ENCODE results near the gene ASPG.

ASPG gene

GRCh38 chr14:104118006-104118844 lies 32.7 kb downstream of the ASPG start:
- no peak for FAIRE-seq

DNA sequence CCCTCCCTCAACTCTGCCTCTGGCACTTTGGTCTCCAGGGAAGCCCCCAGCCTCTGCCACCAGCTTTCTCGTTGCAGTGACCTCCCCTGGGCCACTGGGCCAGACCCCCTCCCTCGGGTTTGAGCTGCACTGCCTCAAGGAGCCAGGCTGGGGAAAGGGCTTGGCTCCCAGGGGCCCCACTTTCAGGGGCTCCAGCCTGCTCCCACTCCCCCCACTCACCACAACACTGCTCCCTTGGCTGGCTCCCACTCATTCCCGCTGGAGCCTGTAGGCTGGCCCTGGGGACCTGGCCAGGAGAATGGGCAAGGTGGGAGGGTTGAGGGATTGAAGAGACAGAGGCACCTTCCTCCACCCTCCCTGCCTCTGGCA lies 33.6 kb downstream of the ASPG start:
- FAIRE-seq: no peak

DNA sequence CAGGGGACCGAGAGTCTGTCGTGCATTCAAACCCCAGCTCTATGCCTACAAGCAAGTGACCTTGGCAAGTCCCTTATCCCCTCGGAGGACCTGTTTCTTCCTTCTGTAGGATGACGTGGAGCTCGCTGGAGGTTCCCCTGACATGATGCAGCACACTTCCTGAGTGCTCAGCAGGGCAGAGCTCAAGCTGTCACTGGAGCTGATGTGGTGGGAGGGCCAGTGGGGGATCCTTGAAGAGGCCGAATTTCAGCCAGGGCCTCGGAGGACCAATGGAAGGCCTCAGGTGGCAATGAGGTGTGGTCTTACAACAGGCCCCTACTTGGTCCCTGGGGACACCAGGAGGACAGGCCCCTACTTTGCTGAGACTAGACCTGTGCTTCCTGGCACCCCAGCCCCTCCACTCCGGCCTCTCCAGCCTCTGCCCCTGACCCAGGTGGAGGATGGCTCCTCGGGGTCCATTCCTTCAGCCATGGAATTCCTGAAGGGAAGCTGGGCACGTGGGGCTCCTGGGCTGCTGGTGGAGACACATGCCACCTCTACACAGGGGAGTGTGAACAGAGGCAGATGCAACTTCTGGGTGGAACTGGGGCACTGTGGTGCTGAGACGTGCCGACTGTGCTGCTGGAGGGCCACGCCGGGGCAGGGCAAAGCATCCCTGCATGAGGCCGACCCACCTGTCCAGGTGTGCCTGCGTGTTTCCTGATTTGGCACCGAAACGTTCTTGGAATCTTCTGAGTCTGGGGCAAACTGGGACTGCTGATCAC lies 34.2 kb downstream of the ASPG start:
- no peak for FAIRE-seq

DNA sequence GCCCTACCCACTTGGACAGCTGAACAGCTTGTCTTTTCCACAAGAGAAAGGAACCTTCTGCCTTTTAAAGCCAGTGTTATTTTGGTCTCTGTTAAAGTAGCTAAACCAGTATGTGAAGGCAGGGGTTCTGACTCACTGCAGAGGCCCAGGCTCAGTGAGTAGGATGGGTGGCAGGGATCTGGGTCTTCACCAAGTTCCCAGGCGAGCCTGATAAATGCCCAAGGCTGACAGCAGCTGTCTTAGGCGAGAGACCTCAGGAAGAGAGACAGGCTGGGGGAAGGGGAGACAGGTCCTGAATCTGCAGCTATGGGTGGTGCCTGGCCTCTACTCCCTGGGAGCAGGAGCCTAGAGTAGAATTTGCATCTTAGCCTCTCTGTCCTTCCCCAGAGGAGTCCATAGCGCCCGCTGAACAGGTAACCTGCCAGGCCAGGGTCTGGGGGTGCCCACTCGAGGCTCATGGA lies 34.8 kb downstream of the ASPG start:
- FAIRE-seq: no peak

GRCh38 chr14:104121142-104121541 lies 35.6 kb downstream of the ASPG start:
- FAIRE-seq: no peak

DNA sequence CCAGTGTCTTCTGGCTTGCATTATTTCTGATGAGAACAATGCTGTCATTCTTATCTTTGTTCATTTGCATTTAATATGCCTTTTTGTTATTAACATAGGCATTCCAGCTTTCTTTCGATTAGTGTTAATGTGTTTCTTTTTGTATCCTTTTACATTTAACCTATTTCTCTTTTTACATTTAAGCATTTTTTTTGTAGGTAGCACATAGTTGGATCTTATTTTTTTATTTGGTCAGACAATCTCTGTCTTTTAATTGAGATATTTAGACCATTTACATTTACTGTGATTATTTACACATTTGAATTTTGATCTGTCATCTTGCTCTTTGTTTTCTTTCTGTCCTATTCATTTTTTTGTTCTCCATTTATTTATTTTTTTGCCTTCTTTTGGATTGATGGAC lies 38.4 kb downstream of the ASPG start:
- no peak for FAIRE-seq

DNA sequence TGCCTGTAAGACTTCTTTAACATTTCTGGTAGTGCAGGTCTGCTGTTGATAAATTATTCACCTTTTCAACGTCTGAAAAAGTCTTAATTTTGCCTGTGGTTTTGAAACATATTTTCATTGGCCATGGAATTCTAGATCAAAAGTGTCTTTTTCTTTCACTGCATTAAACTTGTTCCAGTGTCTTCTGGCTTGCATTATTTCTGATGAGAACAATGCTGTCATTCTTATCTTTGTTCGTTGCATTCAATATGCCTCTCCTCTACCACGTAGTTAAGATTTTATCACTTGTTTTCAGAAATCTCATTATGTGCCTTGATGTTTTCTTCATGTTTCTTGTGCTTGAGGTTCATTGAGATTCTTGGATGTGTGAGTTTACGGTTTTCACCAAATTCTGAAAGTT lies 39.5 kb downstream of the ASPG start:
- no peak for FAIRE-seq

DNA sequence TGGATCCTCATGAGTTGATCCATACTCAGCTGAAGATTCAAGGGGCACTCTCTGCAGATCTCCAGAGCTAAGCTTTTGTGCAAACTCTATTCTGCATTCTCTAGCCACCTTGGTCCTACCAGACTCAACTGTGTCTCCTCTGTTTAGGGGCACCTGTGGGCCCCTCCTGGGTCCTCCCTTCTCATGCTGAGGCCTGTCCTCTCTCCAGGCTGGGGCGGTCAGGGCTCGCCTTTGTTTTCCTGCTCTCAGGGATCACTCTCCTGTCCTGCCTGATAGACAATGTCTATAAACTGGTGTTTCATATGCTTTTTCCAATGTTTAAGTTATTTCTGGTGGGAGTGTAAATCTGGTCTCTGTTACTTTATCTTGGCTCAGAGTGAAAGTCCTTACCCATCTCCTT lies 41.3 kb downstream of the ASPG start:
- no peak for FAIRE-seq

DNA sequence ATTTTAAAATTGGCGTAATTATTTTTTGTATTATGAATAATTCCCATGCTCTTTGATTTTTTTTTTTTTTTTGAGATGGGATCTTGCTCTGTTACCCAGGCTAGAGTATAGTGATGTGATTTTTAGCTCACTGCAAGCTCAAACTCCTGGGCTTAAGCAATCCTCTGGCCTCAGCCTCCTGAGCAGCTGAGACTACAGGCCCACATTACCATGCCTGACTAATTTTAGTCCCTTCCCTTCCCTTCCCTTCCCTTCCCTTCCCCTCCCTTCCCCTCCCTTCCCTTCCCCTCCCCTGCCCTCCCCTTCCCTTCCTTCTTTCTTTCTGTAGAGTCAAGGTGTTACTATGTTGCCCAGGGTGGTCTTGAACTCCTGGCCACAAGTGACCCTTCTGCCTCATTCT lies 43.5 kb downstream of the ASPG start:
- FAIRE-seq: no peak

GRCh38 chr14:104129556-104129955 lies 44.1 kb downstream of the ASPG start:
- FAIRE-seq: no peak

GRCh38 chr14:104130974-104131651 lies 45.6 kb downstream of the ASPG start:
- FAIRE-seq: no peak

DNA sequence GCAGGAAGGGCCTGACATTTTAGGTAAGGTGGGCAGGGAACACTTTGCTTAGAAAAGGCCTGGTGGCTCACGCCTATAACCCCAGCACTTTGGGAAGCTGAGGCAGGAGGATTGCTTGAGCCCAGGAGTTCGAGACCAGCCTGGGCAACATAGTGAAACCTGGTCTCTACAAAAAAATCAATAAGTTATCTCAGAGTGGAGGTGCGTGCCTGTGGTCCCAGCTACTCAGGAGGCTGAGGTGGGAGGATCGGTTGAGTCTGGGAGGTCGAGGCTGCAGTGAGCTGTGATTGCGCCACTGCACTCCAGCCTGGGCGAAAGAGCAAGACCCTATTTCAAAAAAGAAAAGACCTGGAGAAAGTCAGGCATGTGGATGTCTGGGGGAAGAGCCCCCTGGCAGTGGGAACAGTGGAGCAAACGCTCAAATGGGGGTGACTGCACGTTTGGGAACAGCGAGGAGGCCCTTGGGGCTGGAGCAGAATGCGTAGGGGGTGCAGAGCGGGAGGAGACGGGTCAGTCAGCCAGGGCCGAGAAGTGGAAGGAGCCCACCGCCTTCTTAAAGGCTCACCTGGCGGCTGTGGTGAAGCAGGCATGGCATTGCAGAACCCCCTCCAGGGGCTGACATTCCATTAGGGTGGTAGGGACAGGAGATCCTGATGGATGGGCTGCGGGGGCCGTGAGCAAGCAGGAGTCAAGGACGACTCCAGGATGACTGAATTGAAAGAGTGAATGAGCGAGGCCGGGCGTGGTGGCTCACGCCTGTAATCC lies 46.6 kb downstream of the ASPG start:
- FAIRE-seq: no peak

DNA sequence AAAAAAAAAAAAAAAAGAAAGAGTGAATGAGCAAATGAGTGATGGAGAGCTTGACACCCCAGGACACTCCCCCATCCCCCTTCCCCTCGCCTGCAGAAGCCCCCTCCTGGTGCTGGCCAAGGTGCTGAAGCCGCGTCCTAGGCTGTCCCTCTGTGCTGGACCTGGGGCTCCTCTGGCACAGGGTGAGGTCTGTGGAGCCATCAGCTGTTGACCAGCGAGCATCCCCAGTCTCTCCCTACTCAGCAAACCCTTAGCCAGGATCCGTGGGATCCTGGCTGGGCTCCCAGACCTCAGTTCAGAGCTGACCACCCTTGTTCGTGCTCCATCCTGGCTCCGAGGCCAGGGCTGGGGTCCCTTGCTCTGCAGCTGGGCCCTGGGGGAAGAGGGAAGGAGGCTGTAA lies 47.5 kb downstream of the ASPG start:
- no peak for FAIRE-seq

- no peak for FAIRE-seq
These were observed 48.0 kb downstream of the ASPG start for GRCh38 chr14:104133496-104133895.

GRCh38 chr14:104134061-104134965 lies 48.8 kb downstream of the ASPG start:
- no peak for FAIRE-seq

DNA sequence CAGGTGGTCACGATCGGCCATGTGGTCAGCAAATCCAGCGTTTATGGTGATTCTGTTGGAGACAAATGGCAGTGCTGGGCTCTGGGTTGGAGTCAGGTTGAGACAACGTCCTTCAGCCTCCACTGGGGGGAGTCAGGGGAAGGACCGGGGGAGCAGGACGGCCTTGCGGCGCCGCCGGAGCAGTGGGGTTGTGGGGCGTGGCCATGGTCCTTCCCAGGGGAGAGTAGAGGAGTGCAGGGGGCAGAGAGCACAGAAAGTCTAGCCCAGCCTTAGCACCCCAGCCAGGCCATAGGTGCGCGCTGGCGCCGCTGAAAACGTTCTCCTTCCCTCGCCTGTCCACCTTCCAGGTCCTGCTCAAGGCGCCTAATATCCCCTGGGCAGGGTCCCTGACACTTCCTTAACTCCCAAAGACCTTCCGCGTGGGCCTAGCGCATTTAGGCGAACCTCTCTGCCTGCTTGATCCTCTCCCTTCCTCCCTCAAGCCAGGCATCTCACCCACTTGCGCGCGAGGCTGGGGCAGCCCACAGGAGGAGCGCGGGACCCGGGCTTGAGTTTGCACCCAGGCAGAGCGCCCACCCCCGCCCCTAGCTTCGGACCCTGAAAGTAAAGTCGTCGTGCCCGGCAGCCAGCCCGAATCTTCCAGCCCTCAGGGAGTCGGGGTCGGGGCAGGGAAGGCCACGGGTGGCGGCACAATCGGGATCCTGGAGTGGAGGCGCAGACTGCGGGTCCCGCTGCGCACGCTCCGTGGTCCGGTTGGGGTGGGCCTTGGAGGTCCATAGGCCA lies 49.8 kb downstream of the ASPG start:
- no peak for FAIRE-seq

- no peak for FAIRE-seq
These were observed 50.5 kb downstream of the ASPG start for GRCh38 chr14:104135904-104136471.

GRCh38 chr14:104136472-104137296 lies 51.2 kb downstream of the ASPG start:
- FAIRE-seq: no peak

GRCh38 chr14:104137297-104138097 lies 52.0 kb downstream of the ASPG start:
- FAIRE-seq: no peak
